Parathyroid adenoma (tissue), 2 donors: ENCODE results near the gene KRTAP10-4.

Source experiments
- H2AFZ ChIP-seq: fragments of 300-600 bp; sonication (generic); one replicate; pipeline ENCODE4 v1.7.0; 2017; ENCODE audit warnings: antibody characterized with exemption, mild to moderate bottlenecking
- H3K27ac ChIP-seq: fragments of 300-600 bp; sonication (generic); one replicate; pipeline ENCODE4 v1.7.0; 2017
- H3K27me3 ChIP-seq: fragments of 300-600 bp; sonication (generic); one replicate; pipeline ENCODE4 v1.7.0; 2017; ENCODE audit warnings: low read length; ENCODE audit not compliant: control insufficient read depth, insufficient read depth
- H3K36me3 ChIP-seq: fragments of 300-600 bp; sonication (generic); one replicate; pipeline ENCODE4 v1.7.0; 2017; ENCODE audit warnings: low read length; ENCODE audit not compliant: control insufficient read depth, insufficient read depth
- H3K4me1 ChIP-seq: fragments of 300-600 bp; sonication (generic); one replicate; pipeline ENCODE4 v1.7.0; 2017; ENCODE audit warnings: control low read depth
- H3K4me2 ChIP-seq: fragments of 300-600 bp; sonication (generic); one replicate; pipeline ENCODE4 v1.7.0; 2017; ENCODE audit warnings: low read length
- H3K4me3 ChIP-seq: fragments of 300-600 bp; sonication (generic); one replicate; pipeline ENCODE4 v1.7.0; 2017; ENCODE audit warnings: low read depth, low read length
- H3K79me2 ChIP-seq: fragments of 300-600 bp; sonication (generic); one replicate; pipeline ENCODE4 v1.7.0; 2017; ENCODE audit warnings: control low read depth
- H3K9ac ChIP-seq: fragments of 300-600 bp; sonication (generic); one replicate; pipeline ENCODE4 v1.7.0; 2017; ENCODE audit warnings: mild to moderate bottlenecking
- H3K9me3 ChIP-seq: fragments of 300-600 bp; sonication (generic); one replicate; pipeline ENCODE4 v1.7.0; 2017; ENCODE audit warnings: low read length; ENCODE audit not compliant: control insufficient read depth
- TF ChIP-seq, protein P1 (sequence below): fragments of 300-600 bp; sonication (generic); IDR thresholded peaks from one replicate; pipeline ENCODE4 v1.7.0; 2017; ENCODE audit warnings: antibody characterized with exemption, mild to moderate bottlenecking
- donor health status: primary hyperparathyroidism.

The KRTAP10-4 gene

DNA sequence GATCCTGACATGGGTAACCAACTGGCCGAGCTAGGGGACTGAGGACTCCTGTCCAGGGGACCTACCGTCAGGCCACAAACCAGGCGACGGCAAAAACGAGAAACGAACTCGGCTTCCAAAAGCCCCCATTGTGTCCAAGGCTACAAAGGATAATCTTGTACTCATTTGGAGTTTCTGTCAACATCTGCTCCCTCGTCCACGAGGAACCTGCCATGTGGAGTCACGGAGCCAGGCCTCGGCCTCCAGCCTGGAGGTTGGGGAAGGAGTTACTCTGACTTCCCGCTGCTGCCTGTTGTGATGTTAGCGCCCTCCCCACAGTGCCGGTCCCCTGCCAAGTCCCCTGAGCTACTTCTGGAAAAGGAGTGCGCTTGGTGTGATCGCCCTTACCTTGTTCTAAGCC, 40.8 kb upstream of the KRTAP10-4 start:
- no peaks in the 10 kb centered on the region for H3K9me3 ChIP-seq
- H3K79me2 ChIP-seq: no peaks in the 10 kb centered on the region
- TF ChIP-seq, protein P1, sequence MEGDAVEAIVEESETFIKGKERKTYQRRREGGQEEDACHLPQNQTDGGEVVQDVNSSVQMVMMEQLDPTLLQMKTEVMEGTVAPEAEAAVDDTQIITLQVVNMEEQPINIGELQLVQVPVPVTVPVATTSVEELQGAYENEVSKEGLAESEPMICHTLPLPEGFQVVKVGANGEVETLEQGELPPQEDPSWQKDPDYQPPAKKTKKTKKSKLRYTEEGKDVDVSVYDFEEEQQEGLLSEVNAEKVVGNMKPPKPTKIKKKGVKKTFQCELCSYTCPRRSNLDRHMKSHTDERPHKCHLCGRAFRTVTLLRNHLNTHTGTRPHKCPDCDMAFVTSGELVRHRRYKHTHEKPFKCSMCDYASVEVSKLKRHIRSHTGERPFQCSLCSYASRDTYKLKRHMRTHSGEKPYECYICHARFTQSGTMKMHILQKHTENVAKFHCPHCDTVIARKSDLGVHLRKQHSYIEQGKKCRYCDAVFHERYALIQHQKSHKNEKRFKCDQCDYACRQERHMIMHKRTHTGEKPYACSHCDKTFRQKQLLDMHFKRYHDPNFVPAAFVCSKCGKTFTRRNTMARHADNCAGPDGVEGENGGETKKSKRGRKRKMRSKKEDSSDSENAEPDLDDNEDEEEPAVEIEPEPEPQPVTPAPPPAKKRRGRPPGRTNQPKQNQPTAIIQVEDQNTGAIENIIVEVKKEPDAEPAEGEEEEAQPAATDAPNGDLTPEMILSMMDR: no peak
- no peak overlapping the region for H2AFZ ChIP-seq
- no peak overlapping the region for H3K9ac ChIP-seq
- no peaks in the 10 kb centered on the region for H3K4me1 ChIP-seq
- no peaks in the 10 kb centered on the region for H3K27me3 ChIP-seq
- H3K27ac ChIP-seq: no peak overlapping the region
- no peak overlapping the region for H3K4me3 ChIP-seq
- H3K36me3 ChIP-seq: no peaks in the 10 kb centered on the region
- no peak overlapping the region for H3K4me2 ChIP-seq

DNA sequence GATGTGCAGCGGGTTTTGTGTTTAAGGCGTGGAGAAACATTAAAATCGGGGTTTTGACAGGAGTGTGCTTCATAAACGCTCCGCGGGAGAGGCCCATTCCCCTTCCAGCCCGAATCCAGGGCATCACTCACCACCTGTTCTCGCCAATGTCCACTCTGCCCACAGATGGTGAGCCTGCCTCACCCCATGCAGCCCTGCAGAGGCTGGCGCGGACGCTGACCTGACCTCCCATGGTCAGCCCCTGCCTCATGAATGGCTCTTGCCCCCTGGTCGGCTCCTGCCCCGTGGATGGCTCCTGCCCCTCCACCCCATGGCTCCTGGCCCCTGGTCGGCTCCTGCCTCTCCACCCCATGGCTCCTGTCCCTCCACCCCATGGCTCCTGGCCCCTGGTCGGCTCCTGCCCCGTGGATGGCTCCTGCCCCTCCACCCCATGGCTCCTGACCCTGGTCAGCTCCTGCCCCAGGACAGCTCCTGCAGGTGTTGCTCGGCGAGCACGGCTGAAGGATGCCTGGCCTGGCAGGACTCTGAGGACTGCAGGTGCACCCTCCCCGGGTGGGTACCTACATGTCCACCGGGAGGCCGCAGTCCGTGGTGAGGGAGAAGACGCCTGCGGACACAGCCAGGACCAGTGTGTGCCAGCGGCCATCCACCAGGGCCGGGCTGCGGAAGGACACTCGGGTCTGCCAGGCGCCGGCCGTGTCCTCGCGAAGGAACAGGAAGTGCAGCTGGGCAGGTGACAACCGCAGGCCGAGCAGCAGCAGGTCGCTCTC, 40.2 kb upstream of the KRTAP10-4 start:
- TF ChIP-seq, protein P1: no peak
- Histone ChIP-seq H2AFZ (no peak overlapping the region), H3K36me3 (no peaks in the 10 kb centered on the region), H3K4me2 (no peak overlapping the region), H3K27ac (no peak overlapping the region), H3K79me2 (no peaks in the 10 kb centered on the region), H3K9ac (no peak overlapping the region), H3K4me1 (no peaks in the 10 kb centered on the region), H3K9me3 (no peaks in the 10 kb centered on the region), H3K27me3 (no peaks in the 10 kb centered on the region), H3K4me3 (no peak overlapping the region)

DNA sequence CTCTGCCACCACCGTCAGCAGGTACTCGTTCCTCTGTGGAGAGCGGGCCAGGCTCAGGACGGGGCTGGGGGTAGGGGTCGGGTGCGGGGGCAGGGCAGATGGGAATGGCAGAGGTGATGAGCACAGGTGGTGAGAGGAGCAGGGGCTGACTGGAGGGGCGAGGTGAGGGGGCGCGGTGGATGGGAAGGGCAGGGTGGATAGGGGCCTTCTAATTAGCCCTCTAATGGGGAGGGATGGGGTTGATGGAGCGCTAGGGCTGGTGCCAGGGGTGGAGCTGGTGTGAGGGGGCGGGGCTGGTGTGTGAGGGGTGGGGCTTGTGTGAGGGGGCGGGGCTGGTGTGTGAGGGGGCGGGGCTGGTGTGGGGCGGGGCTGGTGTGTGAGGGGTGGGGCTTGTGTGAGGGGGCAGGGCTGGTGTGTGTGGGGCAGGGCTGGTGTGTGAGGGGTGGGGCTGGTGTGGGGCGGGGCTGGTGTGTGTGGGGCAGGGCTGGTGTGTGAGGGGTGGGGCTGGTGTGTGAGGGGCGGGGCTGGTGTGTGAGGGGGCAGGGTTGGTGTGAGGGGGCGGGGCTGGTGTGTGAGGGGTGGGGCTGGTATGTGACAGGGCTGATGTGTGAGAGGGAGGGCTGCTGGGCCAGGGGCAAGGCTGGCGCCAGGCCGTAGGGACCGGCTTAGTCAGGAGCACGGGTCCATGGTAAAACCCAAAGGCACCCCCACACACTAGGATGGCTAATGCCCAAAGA, 39.5 kb upstream of the KRTAP10-4 start:
- no peaks in the 10 kb centered on the region for H3K79me2 ChIP-seq
- TF ChIP-seq, protein P1: no peak

DNA sequence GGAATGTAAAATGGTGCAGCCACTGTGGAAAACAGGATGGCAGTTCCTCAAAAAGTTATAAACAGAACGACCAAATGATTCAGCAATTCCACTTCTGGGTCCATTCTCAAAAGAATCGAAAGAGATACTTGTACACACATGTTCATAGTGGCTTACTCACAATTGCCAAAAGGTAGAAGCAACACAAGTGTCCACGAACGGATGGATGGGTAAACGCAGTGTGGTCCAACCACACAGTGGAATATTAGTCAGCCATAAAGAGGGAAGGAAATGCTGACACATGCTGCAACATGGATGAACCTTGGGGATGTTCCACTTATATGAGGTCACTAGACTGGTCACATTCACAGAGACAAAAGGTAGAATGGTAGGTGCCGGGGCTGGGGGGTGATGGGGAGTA, 38.8 kb upstream of the KRTAP10-4 start:
- no peak overlapping the region for H3K27ac ChIP-seq
- no peak overlapping the region for H3K4me2 ChIP-seq
- TF ChIP-seq, protein P1: no peak
- no peak overlapping the region for H3K9ac ChIP-seq
- H3K9me3 ChIP-seq: no peaks in the 10 kb centered on the region
- H3K79me2 ChIP-seq: no peaks in the 10 kb centered on the region
- H3K4me1 ChIP-seq: no peaks in the 10 kb centered on the region
- H2AFZ ChIP-seq: no peak overlapping the region
- H3K36me3 ChIP-seq: no peaks in the 10 kb centered on the region
- no peak overlapping the region for H3K4me3 ChIP-seq
- no peaks in the 10 kb centered on the region for H3K27me3 ChIP-seq

More for the DNA sequence above, 39.5 kb upstream of the KRTAP10-4 start:
- H3K4me2 ChIP-seq: no peak overlapping the region
- no peak overlapping the region for H3K27ac ChIP-seq
- no peaks in the 10 kb centered on the region for H3K9me3 ChIP-seq
- no peaks in the 10 kb centered on the region for H3K4me1 ChIP-seq
- no peak overlapping the region for H2AFZ ChIP-seq
- no peaks in the 10 kb centered on the region for H3K27me3 ChIP-seq
- no peak overlapping the region for H3K4me3 ChIP-seq
- H3K36me3 ChIP-seq: no peaks in the 10 kb centered on the region
- no peak overlapping the region for H3K9ac ChIP-seq
